Activated CD4-positive, alpha-beta T cell treated with anti-CD3 and anti-CD28 coated beads for 1 hour (primary cell): Measurements from ENCODE around the gene FXR2.

Experiments used
- DNase-seq: peaks from one replicate; pipeline ENCODE4 v3.0.0-alpha.2; 2020

FXR2 gene

GRCh38 chr17:7569571-7569970 is 45.1 kb downstream of the FXR2 start:
- no peak for DNase-seq

- no peak for DNase-seq
Observed at GRCh38 chr17:7563115-7563869, 51.4 kb downstream of the FXR2 start.

- no peak for DNase-seq
Observed at GRCh38 chr17:7562208-7562605, 52.5 kb downstream of the FXR2 start.

- peak; percentile 88 for DNase-seq
Observed at GRCh38 chr17:7561589-7562207, 53.0 kb downstream of the FXR2 start, which contains the start of gene SENP3. Gene SENP3, plus strand, starts transcription at chr17:7561919. Its CDS starts 1,158 bp downstream, at chr17:7563077.

- DNase-seq: peak; percentile 76
Observed at GRCh38 chr17:7561028-7561575, 53.6 kb downstream of the FXR2 start.

GRCh38 chr17:7560172-7561027 is 54.3 kb downstream of the FXR2 start:
- no peak for DNase-seq

GRCh38 chr17:7559320-7560171 is 55.2 kb downstream of the FXR2 start:
- DNase-seq: no peak

- no peak for DNase-seq
Observed at GRCh38 chr17:7558544-7559319, 56.0 kb downstream of the FXR2 start, which contains the start of gene TNFSF13. Gene TNFSF13, plus strand, starts transcription at chr17:7558750. Its CDS starts 290 bp downstream, at chr17:7559040.

GRCh38 chr17:7557775-7558543 is 56.7 kb downstream of the FXR2 start:
- DNase-seq: no peak

GRCh38 chr17:7557147-7557764 is 57.4 kb downstream of the FXR2 start:
- no peak for DNase-seq

GRCh38 chr17:7556627-7557026 is 58.1 kb downstream of the FXR2 start:
- DNase-seq: no peak

GRCh38 chr17:7555320-7555948 is 59.3 kb downstream of the FXR2 start:
- DNase-seq: no peak

GRCh38 chr17:7553356-7553755 is 61.3 kb downstream of the FXR2 start:
- DNase-seq: no peak

- DNase-seq: no peak
Observed at GRCh38 chr17:7552621-7553051, 62.1 kb downstream of the FXR2 start.

GRCh38 chr17:7551396-7551795 is 63.3 kb downstream of the FXR2 start:
- no peak for DNase-seq

- no peak for DNase-seq
Observed at GRCh38 chr17:7550344-7550743, 64.4 kb downstream of the FXR2 start.

GRCh38 chr17:7549401-7550055 is 65.2 kb downstream of the FXR2 start:
- no peak for DNase-seq

GRCh38 chr17:7548585-7549400 is 65.9 kb downstream of the FXR2 start, which contains the start of gene TNFSF12:
Gene TNFSF12, plus strand, starts transcription at chr17:7549058. Its CDS starts 96 bp downstream, at chr17:7549154.
- no peak for DNase-seq
